ENCODE data around the gene CCDC3.
"Not testable (repeated sequence)": the region's sequence is repeated elsewhere in the genome, so short reads cannot be mapped to it uniquely, and the experiment has no call there.

The CCDC3 gene

DNA sequence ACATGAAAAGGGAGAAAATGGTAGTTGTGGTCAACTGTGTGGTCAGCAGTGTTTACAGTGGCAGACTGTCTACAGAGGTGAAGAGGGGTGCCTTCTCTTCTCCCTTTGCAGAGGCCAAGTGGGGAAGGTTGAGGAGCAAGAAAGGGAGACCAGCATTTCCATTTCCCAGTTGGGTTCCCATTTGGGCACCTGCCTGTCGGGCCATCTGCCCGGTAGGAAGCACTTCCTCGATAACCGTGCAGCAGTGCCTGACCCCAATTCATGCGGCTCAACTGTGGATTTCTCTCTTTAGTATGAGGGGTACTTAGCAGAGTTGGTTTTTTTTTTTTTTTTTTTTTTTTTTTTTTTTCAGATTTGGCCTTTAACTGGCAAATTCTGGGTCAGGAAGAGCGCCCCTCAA, 127.0 kb downstream of the CCDC3 start:
- Histone ChIP-seq H3K9me3 (ENCODE audit: control insufficient read depth, insufficient read depth, low read length) (no peaks in the 10 kb centered on the region), H3K4me3 (ENCODE audit: low read length) (no peak overlapping the region), H3K4me1 (ENCODE audit: control insufficient read depth, insufficient read depth, low read length) (no peaks in the 10 kb centered on the region), H3K36me3 (ENCODE audit: control insufficient read depth, insufficient read depth, low read length) (no peaks in the 10 kb centered on the region), H3K27ac (ENCODE audit: low read length) (no peak overlapping the region), H3K27me3 (ENCODE audit: control insufficient read depth, insufficient read depth, low read length) (no peaks in the 10 kb centered on the region)
- no peak for DNase-seq (ENCODE audit: low read depth, low spot score)
- WGBS (ENCODE audit: insufficient coverage, insufficient read length) = no CpG with 5 or more reads among the region's 6 CpGs

DNA sequence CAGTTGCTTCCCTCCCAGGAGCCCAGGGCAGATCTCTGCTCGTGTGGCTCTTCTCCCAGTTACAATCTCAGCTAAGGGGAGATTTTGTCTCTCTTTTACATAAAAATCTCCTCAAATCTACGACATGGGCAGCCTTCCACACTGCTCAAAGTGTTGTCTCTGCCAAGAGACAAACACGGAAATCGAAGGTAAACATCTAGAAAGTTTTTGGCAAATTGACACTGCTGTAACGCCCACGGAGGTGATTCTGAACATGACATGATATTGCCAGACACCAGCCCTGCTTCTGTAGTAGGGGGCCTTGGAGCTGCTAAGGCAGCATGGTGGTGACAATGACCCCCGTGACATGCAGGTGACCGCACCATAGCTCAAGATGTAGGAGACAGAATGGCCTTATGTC, 128.3 kb downstream of the CCDC3 start:
- no peaks in the 10 kb centered on the region for H3K36me3 ChIP-seq (ENCODE audit: control insufficient read depth, insufficient read depth, low read length)
- no CpG with 5 or more reads among the region's 8 CpGs for WGBS (ENCODE audit: insufficient coverage, insufficient read length)
- H3K27ac ChIP-seq (ENCODE audit: low read length) = no peak overlapping the region
- DNase-seq (ENCODE audit: low read depth, low spot score) = no peak
- H3K9me3 ChIP-seq (ENCODE audit: control insufficient read depth, insufficient read depth, low read length) = no peaks in the 10 kb centered on the region
- no peaks in the 10 kb centered on the region for H3K4me1 ChIP-seq (ENCODE audit: control insufficient read depth, insufficient read depth, low read length)
- H3K4me3 ChIP-seq (ENCODE audit: low read length) = no peak overlapping the region
- no peaks in the 10 kb centered on the region for H3K27me3 ChIP-seq (ENCODE audit: control insufficient read depth, insufficient read depth, low read length)

DNA sequence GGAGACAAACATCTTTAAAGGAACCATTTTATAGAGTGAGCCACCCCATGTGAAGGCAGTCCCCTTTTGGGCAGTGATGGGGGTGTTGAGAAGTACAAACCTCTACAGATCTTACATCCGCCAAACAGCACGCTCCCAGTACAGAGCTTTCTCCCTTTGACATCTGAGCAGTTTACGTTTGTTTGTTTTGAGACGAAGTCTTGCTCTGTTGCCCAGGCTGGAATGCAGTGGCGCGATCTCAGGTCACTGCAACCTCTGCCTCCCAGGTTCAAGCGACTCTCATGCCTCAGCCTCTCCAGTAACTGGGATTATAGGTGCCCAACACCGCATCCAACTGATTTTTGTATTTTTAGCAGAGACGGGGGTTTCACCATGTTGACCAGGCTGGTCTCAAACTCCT, 128.9 kb downstream of the CCDC3 start:
- no peak overlapping the region for H3K27ac ChIP-seq (ENCODE audit: low read length)
- no CpG with 5 or more reads among the region's 9 CpGs for WGBS (ENCODE audit: insufficient coverage, insufficient read length)

DNA sequence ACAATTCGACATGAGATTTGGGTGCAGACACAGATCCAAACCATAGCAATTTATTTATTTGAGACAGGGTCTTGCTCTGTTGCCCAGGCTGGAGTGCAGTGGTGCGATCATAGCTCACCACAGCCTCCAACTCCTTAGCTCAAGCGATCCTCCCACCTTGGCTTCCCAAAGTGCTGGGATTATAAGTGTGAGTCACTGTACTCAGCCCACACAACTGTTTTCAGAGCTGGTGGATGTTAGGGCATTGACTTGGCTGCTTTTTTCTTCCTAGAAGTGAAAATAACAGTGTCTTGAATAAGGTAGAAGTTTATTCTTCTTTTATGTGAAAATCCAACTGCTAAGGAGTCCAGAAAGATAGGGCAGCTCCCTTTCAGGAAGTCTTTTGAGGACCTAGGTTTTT, 132.1 kb downstream of the CCDC3 start:
- WGBS (ENCODE audit: insufficient coverage, insufficient read length) = no CpG with 5 or more reads among the region's 3 CpGs
- Histone ChIP-seq H3K9me3 (ENCODE audit: control insufficient read depth, insufficient read depth, low read length) (no peaks in the 10 kb centered on the region), H3K27ac (ENCODE audit: low read length) (no peak overlapping the region), H3K27me3 (ENCODE audit: control insufficient read depth, insufficient read depth, low read length) (no peaks in the 10 kb centered on the region), H3K4me3 (ENCODE audit: low read length) (no peak overlapping the region), H3K36me3 (ENCODE audit: control insufficient read depth, insufficient read depth, low read length) (no peaks in the 10 kb centered on the region), H3K4me1 (ENCODE audit: control insufficient read depth, insufficient read depth, low read length) (no peaks in the 10 kb centered on the region)
- DNase-seq (ENCODE audit: low read depth, low spot score) = no peak

More for the DNA sequence above, 128.9 kb downstream of the CCDC3 start:
- Histone ChIP-seq H3K9me3 (ENCODE audit: control insufficient read depth, insufficient read depth, low read length) (no peaks in the 10 kb centered on the region), H3K27me3 (ENCODE audit: control insufficient read depth, insufficient read depth, low read length) (no peaks in the 10 kb centered on the region), H3K36me3 (ENCODE audit: control insufficient read depth, insufficient read depth, low read length) (no peaks in the 10 kb centered on the region), H3K4me3 (ENCODE audit: low read length) (no peak overlapping the region), H3K4me1 (ENCODE audit: control insufficient read depth, insufficient read depth, low read length) (no peaks in the 10 kb centered on the region)
- DNase-seq (ENCODE audit: low read depth, low spot score) = no peak

DNA sequence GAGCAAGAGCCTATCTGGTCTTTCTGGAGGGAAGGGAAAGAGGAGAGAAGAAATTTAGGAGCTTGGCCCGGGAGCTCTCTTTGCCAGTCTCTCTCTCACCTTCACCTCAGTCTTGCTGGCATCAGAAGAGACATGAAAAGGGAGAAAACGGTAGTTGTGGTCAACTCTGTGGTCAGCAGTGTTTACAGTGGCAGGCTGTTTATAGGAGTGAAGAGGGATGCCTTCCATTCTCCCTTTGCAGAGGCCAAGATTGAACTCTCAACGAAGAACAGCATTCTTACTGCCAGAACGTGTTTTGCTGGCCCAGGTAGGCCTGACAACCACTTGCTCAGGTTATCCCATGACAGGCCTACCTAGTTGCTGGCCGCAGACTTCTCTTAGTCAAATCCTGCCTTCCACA, 133.3 kb downstream of the CCDC3 start:
- Histone ChIP-seq H3K4me3 (ENCODE audit: low read length) (no peak overlapping the region), H3K36me3 (ENCODE audit: control insufficient read depth, insufficient read depth, low read length) (no peaks in the 10 kb centered on the region), H3K27me3 (ENCODE audit: control insufficient read depth, insufficient read depth, low read length) (no peaks in the 10 kb centered on the region), H3K4me1 (ENCODE audit: control insufficient read depth, insufficient read depth, low read length) (no peaks in the 10 kb centered on the region), H3K9me3 (ENCODE audit: control insufficient read depth, insufficient read depth, low read length) (no peaks in the 10 kb centered on the region), H3K27ac (ENCODE audit: low read length) (no peak overlapping the region)
- WGBS (ENCODE audit: insufficient coverage, insufficient read length) = no CpG with 5 or more reads among the region's 5 CpGs
- no peak for DNase-seq (ENCODE audit: low read depth, low spot score)

DNA sequence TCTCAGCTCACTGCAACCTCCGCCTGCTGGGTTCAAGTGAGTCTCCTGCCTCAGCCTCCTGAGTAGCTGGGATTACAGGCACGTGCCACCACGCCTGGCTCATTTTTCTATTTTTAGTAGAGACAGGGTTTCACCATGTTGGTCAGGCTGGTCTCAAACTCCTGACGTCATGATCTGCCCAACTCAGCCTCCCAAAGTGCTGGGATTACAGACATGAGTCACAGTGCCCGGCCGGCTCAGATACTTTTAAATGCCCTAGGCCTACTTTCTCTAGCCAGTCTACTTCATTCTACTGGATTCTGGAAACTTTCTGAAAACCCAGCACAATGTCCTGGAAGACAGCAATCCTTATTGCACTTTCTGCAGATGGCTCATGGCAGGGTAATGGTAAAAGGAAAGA, 136.0 kb downstream of the CCDC3 start:
- H3K36me3 ChIP-seq (ENCODE audit: control insufficient read depth, insufficient read depth, low read length); H3K27ac ChIP-seq (ENCODE audit: low read length); H3K4me1 ChIP-seq (ENCODE audit: control insufficient read depth, insufficient read depth, low read length); H3K27me3 ChIP-seq (ENCODE audit: control insufficient read depth, insufficient read depth, low read length); H3K4me3 ChIP-seq (ENCODE audit: low read length); H3K9me3 ChIP-seq (ENCODE audit: control insufficient read depth, insufficient read depth, low read length); DNase-seq (ENCODE audit: low read depth, low spot score): not testable (repeated sequence)
- WGBS (ENCODE audit: insufficient coverage, insufficient read length) = no CpG with 5 or more reads among the region's 6 CpGs

DNA sequence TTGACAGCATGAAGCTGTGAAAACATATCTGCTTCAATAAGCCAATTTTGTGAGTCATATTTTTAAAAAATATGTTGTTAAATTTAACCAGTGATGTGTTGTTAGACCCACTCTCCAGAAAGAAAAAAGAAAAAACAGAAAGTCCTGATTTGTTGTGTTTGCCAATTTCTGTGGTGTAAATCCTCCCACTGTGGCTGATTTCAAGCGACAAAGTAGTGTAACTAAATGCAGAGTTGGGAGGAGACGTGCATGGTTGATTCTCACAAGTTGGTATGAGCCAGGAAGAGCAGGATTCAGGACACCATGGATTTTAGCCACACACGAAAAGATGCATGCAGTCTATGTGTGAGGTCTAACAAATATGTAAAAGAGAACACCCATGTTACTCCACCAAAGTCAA, 139.1 kb downstream of the CCDC3 start:
- no peak for DNase-seq (ENCODE audit: low read depth, low spot score)
- no CpG with 5 or more reads among the region's 3 CpGs for WGBS (ENCODE audit: insufficient coverage, insufficient read length)
- no peaks in the 10 kb centered on the region for H3K27me3 ChIP-seq (ENCODE audit: control insufficient read depth, insufficient read depth, low read length)

DNA sequence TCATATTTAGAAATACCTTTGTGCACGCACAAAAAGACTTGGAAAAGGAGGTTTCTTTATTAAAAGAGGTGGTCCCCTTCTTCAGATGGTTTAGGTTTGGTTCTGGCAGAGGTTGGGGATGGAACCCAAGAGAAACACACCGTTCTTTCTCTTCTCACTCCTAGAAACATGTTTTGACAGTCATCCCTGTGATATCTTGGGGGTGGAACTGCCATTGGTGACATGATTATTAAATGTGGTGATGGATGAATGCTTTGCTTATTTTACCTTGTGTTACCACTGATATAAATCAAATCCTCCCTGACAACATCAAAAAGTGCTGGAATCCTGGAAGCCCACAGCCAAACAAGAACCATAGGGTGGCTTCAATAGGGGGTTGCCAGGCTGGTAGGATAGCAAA, 146.5 kb downstream of the CCDC3 start:
- H3K27me3 ChIP-seq (ENCODE audit: control insufficient read depth, insufficient read depth, low read length) = no peaks in the 10 kb centered on the region
- H3K9me3 ChIP-seq (ENCODE audit: control insufficient read depth, insufficient read depth, low read length) = no peaks in the 10 kb centered on the region
- H3K27ac ChIP-seq (ENCODE audit: low read length) = no peak overlapping the region
- WGBS (ENCODE audit: insufficient coverage, insufficient read length) = no CpG with 5 or more reads among the region's 2 CpGs
- H3K4me1 ChIP-seq (ENCODE audit: control insufficient read depth, insufficient read depth, low read length) = no peaks in the 10 kb centered on the region; the same call in 1 of the 2 replicates
- DNase-seq (ENCODE audit: low read depth, low spot score) = no peak
- no peaks in the 10 kb centered on the region for H3K36me3 ChIP-seq (ENCODE audit: control insufficient read depth, insufficient read depth, low read length)
- no peak overlapping the region for H3K4me3 ChIP-seq (ENCODE audit: low read length)

More for the DNA sequence above, 139.1 kb downstream of the CCDC3 start:
- Histone ChIP-seq H3K4me1 (ENCODE audit: control insufficient read depth, insufficient read depth, low read length) (no peaks in the 10 kb centered on the region), H3K27ac (ENCODE audit: low read length) (no peak overlapping the region), H3K9me3 (ENCODE audit: control insufficient read depth, insufficient read depth, low read length) (no peaks in the 10 kb centered on the region), H3K36me3 (ENCODE audit: control insufficient read depth, insufficient read depth, low read length) (no peaks in the 10 kb centered on the region), H3K4me3 (ENCODE audit: low read length) (no peak overlapping the region)

DNA sequence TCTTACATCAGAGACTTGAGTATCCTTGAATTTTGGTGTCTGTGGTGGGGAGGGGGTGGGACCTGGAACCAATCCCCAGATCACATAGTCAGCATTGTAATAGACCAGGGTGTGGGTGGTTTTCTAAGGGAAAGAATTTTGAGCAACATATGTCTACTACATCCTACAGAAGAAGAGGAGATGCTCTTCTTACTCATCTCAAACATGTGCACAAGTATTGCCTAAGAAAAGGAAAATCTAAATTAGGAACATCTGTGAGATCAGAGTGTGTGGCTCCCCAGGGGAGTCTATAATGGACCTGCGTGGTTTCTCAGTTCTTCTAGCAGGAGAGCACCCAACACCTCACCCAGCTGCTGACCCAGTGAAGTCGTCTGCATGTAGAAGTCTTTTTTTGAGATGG, 148.8 kb downstream of the CCDC3 start:
- Histone ChIP-seq H3K4me3 (ENCODE audit: low read length) (no peak overlapping the region), H3K4me1 (ENCODE audit: control insufficient read depth, insufficient read depth, low read length) (no peaks in the 10 kb centered on the region; the same call in 1 of the 2 replicates), H3K9me3 (ENCODE audit: control insufficient read depth, insufficient read depth, low read length) (no peaks in the 10 kb centered on the region), H3K36me3 (ENCODE audit: control insufficient read depth, insufficient read depth, low read length) (no peaks in the 10 kb centered on the region), H3K27ac (ENCODE audit: low read length) (no peak overlapping the region), H3K27me3 (ENCODE audit: control insufficient read depth, insufficient read depth, low read length) (no peaks in the 10 kb centered on the region)
- DNase-seq (ENCODE audit: low read depth, low spot score) = no peak
- WGBS (ENCODE audit: insufficient coverage, insufficient read length) = no CpG with 5 or more reads among the region's 2 CpGs

DNA sequence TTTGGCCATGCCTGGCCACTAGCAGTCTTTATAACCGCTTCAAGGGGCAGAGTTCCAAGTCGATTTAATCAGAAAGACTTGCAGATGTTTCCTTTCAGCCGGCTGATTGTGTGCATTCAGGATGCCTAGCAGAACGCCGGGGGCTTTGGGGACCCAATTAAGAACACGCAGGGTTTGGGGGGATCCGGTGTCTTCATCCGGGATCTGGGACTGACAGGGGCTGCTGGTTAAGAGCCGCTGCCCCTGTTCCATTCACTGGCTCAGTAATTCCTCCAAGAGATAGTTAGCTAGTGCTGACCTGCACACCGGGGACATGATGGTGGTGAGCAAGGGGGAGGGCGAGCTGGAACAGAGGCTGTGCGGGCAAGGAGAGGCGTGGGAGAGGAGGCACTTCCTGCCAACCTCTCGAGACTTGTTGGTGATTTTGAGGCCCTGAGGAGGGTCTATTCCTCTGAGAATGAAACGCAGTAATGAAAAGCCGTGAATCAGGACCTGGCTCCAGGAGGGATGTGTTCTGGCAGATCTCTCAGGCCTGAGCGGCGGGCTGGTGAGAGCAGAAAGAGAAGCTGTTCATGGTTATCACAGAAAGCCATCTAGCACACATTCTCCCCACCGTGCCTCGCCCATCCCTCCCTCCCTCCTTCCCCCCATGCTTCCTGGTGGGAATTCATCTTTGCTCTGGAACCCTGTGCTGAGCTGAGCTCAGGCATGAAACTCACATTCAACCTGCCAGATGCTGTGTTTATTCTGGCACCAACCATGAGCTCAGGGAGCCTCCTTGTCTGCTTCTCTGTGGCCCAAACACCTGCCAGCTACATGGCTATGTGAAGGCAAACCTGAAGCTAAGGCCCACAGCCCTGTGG, 152.0 kb downstream of the CCDC3 start:
- Histone ChIP-seq H3K27ac (ENCODE audit: low read length) (no peak overlapping the region), H3K9me3 (ENCODE audit: control insufficient read depth, insufficient read depth, low read length) (no peaks in the 10 kb centered on the region), H3K36me3 (ENCODE audit: control insufficient read depth, insufficient read depth, low read length) (no peaks in the 10 kb centered on the region), H3K27me3 (ENCODE audit: control insufficient read depth, insufficient read depth, low read length) (no peaks in the 10 kb centered on the region), H3K4me3 (ENCODE audit: low read length) (no peak overlapping the region), H3K4me1 (ENCODE audit: control insufficient read depth, insufficient read depth, low read length) (no peaks in the 10 kb centered on the region; the same call in 1 of the 2 replicates)
- WGBS (ENCODE audit: insufficient coverage, insufficient read length) = no CpG with 5 or more reads among the region's 20 CpGs
- no peak for DNase-seq (ENCODE audit: low read depth, low spot score)
